OCI-LY7 (cell line): ENCODE measurements around the gene DNAAF3.

Experiments used
- EZH2phosphoT487 ChIP-seq: fragments of 200-600 bp; sonication (generic); IDR thresholded peaks from 2 replicates; pipeline ENCODE4 v1.6.1; 2018; ENCODE audit warnings: low read depth, borderline replicate concordance, mild to moderate bottlenecking, mixed run types, antibody characterized with exemption, low read length, moderate library complexity, mixed read lengths
- TF ChIP-seq, protein P1 (sequence below): fragments of 200-600 bp; sonication (generic); conservative IDR thresholded peaks from 2 replicates; pipeline ENCODE4 v1.5.1; 2014; ENCODE audit warnings: mild to moderate bottlenecking, antibody characterized with exemption, low read length, moderate library complexity, mixed read lengths

DNA sequence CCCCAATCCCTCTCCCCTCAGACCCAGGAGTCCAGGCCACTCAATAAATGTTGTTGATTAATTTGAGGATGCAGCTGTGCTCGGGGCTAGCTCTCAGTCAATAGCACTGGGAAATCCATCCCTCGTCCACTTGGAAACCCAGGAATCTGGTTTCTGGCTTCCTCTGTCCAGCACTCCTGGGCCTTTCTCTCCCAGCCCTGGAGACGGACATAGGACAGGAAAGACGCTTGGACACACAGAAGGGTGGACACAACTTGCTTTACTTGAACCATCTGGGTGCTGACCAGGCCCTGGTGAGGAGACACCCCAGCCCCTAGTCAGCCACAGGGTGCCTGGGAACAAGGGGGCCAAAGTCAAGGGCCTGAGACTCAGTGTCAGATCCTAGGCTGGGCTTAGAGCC lies 8.0 kb downstream of the DNAAF3 start:
- TF ChIP-seq, protein P1, sequence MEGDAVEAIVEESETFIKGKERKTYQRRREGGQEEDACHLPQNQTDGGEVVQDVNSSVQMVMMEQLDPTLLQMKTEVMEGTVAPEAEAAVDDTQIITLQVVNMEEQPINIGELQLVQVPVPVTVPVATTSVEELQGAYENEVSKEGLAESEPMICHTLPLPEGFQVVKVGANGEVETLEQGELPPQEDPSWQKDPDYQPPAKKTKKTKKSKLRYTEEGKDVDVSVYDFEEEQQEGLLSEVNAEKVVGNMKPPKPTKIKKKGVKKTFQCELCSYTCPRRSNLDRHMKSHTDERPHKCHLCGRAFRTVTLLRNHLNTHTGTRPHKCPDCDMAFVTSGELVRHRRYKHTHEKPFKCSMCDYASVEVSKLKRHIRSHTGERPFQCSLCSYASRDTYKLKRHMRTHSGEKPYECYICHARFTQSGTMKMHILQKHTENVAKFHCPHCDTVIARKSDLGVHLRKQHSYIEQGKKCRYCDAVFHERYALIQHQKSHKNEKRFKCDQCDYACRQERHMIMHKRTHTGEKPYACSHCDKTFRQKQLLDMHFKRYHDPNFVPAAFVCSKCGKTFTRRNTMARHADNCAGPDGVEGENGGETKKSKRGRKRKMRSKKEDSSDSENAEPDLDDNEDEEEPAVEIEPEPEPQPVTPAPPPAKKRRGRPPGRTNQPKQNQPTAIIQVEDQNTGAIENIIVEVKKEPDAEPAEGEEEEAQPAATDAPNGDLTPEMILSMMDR: no peak
- no peak for TF ChIP-seq EZH2phosphoT487
